Natural killer cell (primary cell): ENCODE results near the gene CEP20. TPM values are rescaled to one million over a fixed set of nuclear protein-coding genes. Genes with fewer than 3 reads are reported as not detected.
A peak's percentile ranks its signal among the peaks of the same experiment; 100 is the strongest.

Experiments
- ATAC-seq, 3 donors: fragments of 150-1000 bp in 2 of 3; fragments of 200-7000 bp in 1 of 3; cut with Tn5 transposase; 1 replicate in 1 of 3; 2 replicates in 2 of 3; pipeline ENCODE4 v1.10.0; 2021; ENCODE audit warnings: mild to moderate bottlenecking in 2 of 3, moderate library complexity in 2 of 3
- DNase-seq, 2 donors: peaks; one replicate each; pipeline versions ENCODE4 v3.0.0 to v3.0.0-alpha.2; 2013 to 2021; ENCODE audit warnings: mixed read lengths in 1 of 2
- H3K27ac ChIP-seq: one replicate; pipeline ENCODE4 v1.5.1; 2013; ENCODE audit warnings: mild to moderate bottlenecking, low read length
- H3K27me3 ChIP-seq: one replicate; pipeline ENCODE4 v1.6.1; 2013; ENCODE audit warnings: low read length; ENCODE audit not compliant: control insufficient read depth, insufficient read depth
- H3K36me3 ChIP-seq: one replicate; pipeline ENCODE4 v1.6.1; 2013; ENCODE audit warnings: low read length; ENCODE audit not compliant: control insufficient read depth, insufficient read depth
- H3K4me1 ChIP-seq: one replicate; pipeline ENCODE4 v1.6.1; 2013; ENCODE audit warnings: low read length; ENCODE audit not compliant: control insufficient read depth, insufficient read depth
- H3K4me3 ChIP-seq: one replicate; pipeline ENCODE4 v1.5.1; 2013; ENCODE audit warnings: low read length
- H3K9me3 ChIP-seq: one replicate; pipeline ENCODE4 v1.6.1; 2013; ENCODE audit warnings: low read length; ENCODE audit not compliant: control insufficient read depth, insufficient read depth
- H3K27ac Mint-ChIP-seq, 2 donors: one replicate each; pipeline ENCODE4 v1.8.0; 2022; ENCODE audit warnings: mild to moderate bottlenecking in 2 of 2, mixed read lengths in 2 of 2, moderate library complexity in 1 of 2
- H3K27me3 Mint-ChIP-seq, 2 donors: one replicate each; pipeline ENCODE4 v1.8.0; 2022; ENCODE audit warnings: low read depth in 2 of 2, mixed read lengths in 2 of 2
- H3K36me3 Mint-ChIP-seq: one replicate; pipeline ENCODE4 v1.8.0; 2022; ENCODE audit warnings: mixed read lengths
- H3K4me1 Mint-ChIP-seq, 2 donors: one replicate each; pipeline ENCODE4 v1.8.0; 2022; ENCODE audit warnings: mixed read lengths in 2 of 2
- H3K4me3 Mint-ChIP-seq: one replicate; pipeline ENCODE4 v1.8.0; 2022; ENCODE audit warnings: mild to moderate bottlenecking, moderate library complexity, mixed read lengths
- H3K9me3 Mint-ChIP-seq, 2 donors: one replicate each; pipeline ENCODE4 v1.8.0; 2022; ENCODE audit warnings: mixed read lengths in 2 of 2
- CTCF ChIP-seq: fragments of 200-600 bp; IDR thresholded peaks from one replicate; pipeline ENCODE4 v1.8.0; 2022; ENCODE audit warnings: antibody characterized with exemption
- WGBS: methylation state at CpG from one replicate; pipeline ENCODE4 v1.1.7; 2013; ENCODE audit warnings: missing lambda C conversion rate; ENCODE audit not compliant: insufficient coverage; 5-methylcytosine and 5-hydroxymethylcytosine counted together
- intact Hi-C: fragments of 100-400 bp; cut with micrococcal nuclease; formaldehyde crosslinking; loops from one replicate; pipeline ENCODE4 v1.14.2; 2022
- total RNA-seq, 4 donors: library from RNA; stranded (reverse); fragments of 120-200 nt in 1 of 4; gene quantifications; one replicate each; pipeline versions ENCODE4 v1.2.3 to v1.2.4, GENCODE V29; 2013 to 2022

CEP20 gene
- total RNA-seq, 3 donors from 2014 or later (not counting 1 experiment from before 2014, with no cell fraction given): 21.4 to 23.2 (median 23.1) TPM

GRCh38 chr16:15907863-15908478, 19.6 kb upstream of the CEP20 start:
- peaks cover 7 to 8% of the 10 kb centered on the region in 2 donors for H3K4me1 Mint-ChIP-seq
- H3K36me3 Mint-ChIP-seq: no peaks in the 10 kb centered on the region
- DNase-seq (peak in 1 of 2 donors; percentile 47), ATAC-seq (peak; percentile 64 to 81 (median 66))
- no peak overlapping the region for H3K4me3 Mint-ChIP-seq
- H3K9me3 ChIP-seq: no peaks in the 10 kb centered on the region
- H3K4me1 ChIP-seq: peaks cover 7% of the 10 kb centered on the region
- no peaks in the 10 kb centered on the region for H3K9me3 Mint-ChIP-seq
- H3K27me3 Mint-ChIP-seq: peaks cover 0 to 4% of the 10 kb centered on the region in 2 donors
- TF ChIP-seq CTCF: no peak
- H3K36me3 ChIP-seq: no peaks in the 10 kb centered on the region
- no peaks in the 10 kb centered on the region for H3K27me3 ChIP-seq
- no peak overlapping the region for H3K4me3 ChIP-seq
- H3K27ac Mint-ChIP-seq: no peak overlapping the region
- H3K27ac ChIP-seq: no peak overlapping the region
- WGBS: 73% methylated on average over 7 of the region's 7 CpGs
- intact Hi-C loops: no loop called here

- WGBS: 92% methylated on average over 2 of the region's 2 CpGs
These were observed 18.0 kb upstream of the CEP20 start for GRCh38 chr16:15906439-15906838.

GRCh38 chr16:15903960-15904359, 15.6 kb upstream of the CEP20 start:
- Mint-ChIP-seq H3K36me3 (no peaks in the 10 kb centered on the region), H3K27me3 (peaks cover 0 to 4% of the 10 kb centered on the region in 2 donors), H3K27ac (no peak overlapping the region), H3K4me3 (no peak overlapping the region), H3K4me1 (no peaks in the 10 kb centered on the region), H3K9me3 (no peaks in the 10 kb centered on the region)
- WGBS: 100% methylated on average over 3 of the region's 5 CpGs
- ATAC-seq (no peak), DNase-seq (no peak)
- Histone ChIP-seq H3K36me3 (no peaks in the 10 kb centered on the region), H3K9me3 (no peaks in the 10 kb centered on the region), H3K4me1 (no peaks in the 10 kb centered on the region), H3K4me3 (no peak overlapping the region), H3K27me3 (no peaks in the 10 kb centered on the region), H3K27ac (no peak overlapping the region)
- no peak for TF ChIP-seq CTCF
- intact Hi-C loops: no loop called here

More at GRCh38 chr16:15906439-15906838, 18.0 kb upstream of the CEP20 start:
- Mint-ChIP-seq H3K4me1 (no peaks in the 10 kb centered on the region), H3K9me3 (no peaks in the 10 kb centered on the region), H3K36me3 (no peaks in the 10 kb centered on the region), H3K27ac (no peak overlapping the region), H3K4me3 (no peak overlapping the region), H3K27me3 (peaks cover 0 to 4% of the 10 kb centered on the region in 2 donors)
- intact Hi-C loops: no loop called here
- no peak overlapping the region for H3K27ac ChIP-seq
- no peaks in the 10 kb centered on the region for H3K4me1 ChIP-seq
- H3K9me3 ChIP-seq: no peaks in the 10 kb centered on the region
- H3K36me3 ChIP-seq: no peaks in the 10 kb centered on the region
- no peak for DNase-seq
- H3K27me3 ChIP-seq: no peaks in the 10 kb centered on the region
- TF ChIP-seq CTCF: no peak
- ATAC-seq: no peak
- H3K4me3 ChIP-seq: no peak overlapping the region
